Progenitor cell of endocrine pancreas (in vitro differentiated cells): ENCODE results near the gene GPR15LG. TPM values are rescaled to one million over a fixed set of nuclear protein-coding genes. Genes with fewer than 3 reads are reported as not detected.

Experiments
- DNase-seq: peaks from one replicate; pipeline ENCODE4 v3.0.0; 2021; ENCODE audit warnings: low spot score; ENCODE audit not compliant: unreplicated experiment
- H3K27ac Mint-ChIP-seq: 2 replicates; pipeline ENCODE4 v1.8.0; 2021; ENCODE audit warnings: mild to moderate bottlenecking, moderate library complexity, mixed read lengths
- H3K27me3 Mint-ChIP-seq: 2 replicates; pipeline ENCODE4 v1.8.0; 2021; ENCODE audit warnings: mixed read lengths
- H3K36me3 Mint-ChIP-seq: 2 replicates; pipeline ENCODE4 v1.8.0; 2022; ENCODE audit warnings: mixed read lengths; ENCODE audit not compliant: insufficient read depth
- H3K4me1 Mint-ChIP-seq: 2 replicates; pipeline ENCODE4 v1.8.0; 2021; ENCODE audit warnings: low read depth, mixed read lengths
- H3K4me3 Mint-ChIP-seq: 2 replicates; pipeline ENCODE4 v1.8.0; 2021; ENCODE audit warnings: low read depth, mild to moderate bottlenecking, moderate library complexity, mixed read lengths
- H3K9me3 Mint-ChIP-seq: 2 replicates; pipeline ENCODE4 v1.8.0; 2021; ENCODE audit warnings: low read depth, mixed read lengths
- CTCF ChIP-seq: fragments of 200-600 bp; sonication (generic); IDR thresholded peaks from one replicate; pipeline ENCODE4 v1.5.0; 2021; ENCODE audit warnings: antibody characterized with exemption, mild to moderate bottlenecking; ENCODE audit not compliant: unreplicated experiment
- total RNA-seq: library from RNA; stranded (reverse); gene quantifications from 2 replicates; pipeline ENCODE4 v1.2.1, GENCODE V29; 2021

GPR15LG gene
- total RNA-seq, 1 donor from 2014 or later, result not detected

DNA sequence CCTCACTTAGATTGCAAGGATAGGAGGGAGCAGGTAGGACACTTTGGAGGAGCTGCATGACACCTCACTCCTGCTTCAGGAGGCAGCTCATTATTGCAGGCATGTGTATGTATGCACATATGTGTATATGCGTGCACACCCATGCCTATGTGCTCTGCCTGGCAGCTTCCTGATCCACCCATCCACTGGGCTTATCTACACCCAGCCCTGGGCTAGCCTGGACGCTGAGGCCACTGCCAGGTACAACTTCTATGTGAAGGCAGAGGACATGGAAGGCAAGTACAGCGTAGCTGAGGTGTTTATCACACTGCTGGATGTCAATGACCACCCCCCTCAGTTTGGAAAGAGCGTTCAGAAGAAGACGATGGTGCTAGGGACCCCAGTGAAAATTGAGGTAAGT, 38.4 kb downstream of the GPR15LG start:
- no peak overlapping the region for H3K27ac Mint-ChIP-seq
- H3K4me1 Mint-ChIP-seq, result no peaks in the 10 kb centered on the region
- no peak overlapping the region for H3K4me3 Mint-ChIP-seq
- no peaks in the 10 kb centered on the region for H3K36me3 Mint-ChIP-seq
- no peaks in the 10 kb centered on the region for H3K9me3 Mint-ChIP-seq
- no peak for DNase-seq
- peaks cover 22% of the 10 kb centered on the region for H3K27me3 Mint-ChIP-seq
- no peak for TF ChIP-seq CTCF

DNA sequence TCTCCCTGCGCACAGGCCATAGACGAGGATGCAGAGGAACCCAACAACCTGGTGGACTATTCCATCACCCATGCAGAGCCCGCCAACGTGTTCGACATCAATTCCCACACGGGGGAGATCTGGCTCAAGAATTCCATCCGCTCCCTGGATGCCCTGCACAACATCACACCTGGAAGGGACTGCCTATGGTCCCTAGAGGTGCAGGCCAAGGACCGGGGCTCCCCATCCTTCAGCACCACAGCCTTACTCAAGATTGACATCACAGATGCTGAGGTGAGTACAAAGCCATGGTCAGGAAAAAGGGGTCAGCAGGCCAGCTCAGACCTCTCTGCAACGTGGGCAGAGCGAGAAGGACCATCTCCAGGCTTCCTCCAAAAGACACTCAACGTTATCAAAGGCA, 39.5 kb downstream of the GPR15LG start:
- H3K36me3 Mint-ChIP-seq, result no peaks in the 10 kb centered on the region
- no peak for DNase-seq
- no peak overlapping the region for H3K4me3 Mint-ChIP-seq
- no peaks in the 10 kb centered on the region for H3K9me3 Mint-ChIP-seq
- H3K4me1 Mint-ChIP-seq, result no peaks in the 10 kb centered on the region
- peaks cover 13% of the 10 kb centered on the region for H3K27me3 Mint-ChIP-seq
- no peak overlapping the region for H3K27ac Mint-ChIP-seq
- TF ChIP-seq CTCF, result no peak

DNA sequence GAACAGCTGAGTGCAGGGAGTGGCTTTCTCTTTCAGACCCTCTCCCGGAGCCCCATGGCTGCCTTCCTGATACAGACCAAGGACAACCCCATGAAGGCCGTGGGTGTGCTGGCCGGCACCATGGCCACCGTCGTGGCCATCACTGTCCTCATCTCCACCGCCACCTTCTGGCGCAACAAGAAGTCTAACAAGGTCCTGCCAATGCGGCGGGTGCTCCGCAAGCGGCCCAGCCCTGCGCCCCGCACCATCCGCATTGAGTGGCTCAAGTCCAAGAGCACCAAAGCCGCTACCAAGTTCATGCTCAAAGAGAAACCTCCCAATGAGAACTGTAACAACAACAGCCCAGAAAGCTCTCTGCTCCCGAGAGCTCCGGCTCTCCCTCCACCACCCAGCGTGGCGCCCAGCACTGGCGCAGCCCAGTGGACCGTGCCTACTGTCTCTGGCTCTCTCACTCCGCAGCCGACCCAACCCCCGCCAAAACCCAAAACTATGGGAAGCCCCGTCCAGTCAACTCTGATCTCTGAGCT, 40.5 kb downstream of the GPR15LG start:
- Mint-ChIP-seq H3K27me3 (peaks cover 6% of the 10 kb centered on the region), H3K4me1 (no peaks in the 10 kb centered on the region), H3K27ac (peak overlapping the region; percentile 58), H3K9me3 (no peaks in the 10 kb centered on the region), H3K4me3 (no peak overlapping the region), H3K36me3 (no peaks in the 10 kb centered on the region)
- DNase-seq, result no peak
- TF ChIP-seq CTCF, result no peak

GRCh38 chr10:84214612-84215235, 41.1 kb downstream of the GPR15LG start:
- Mint-ChIP-seq H3K4me1 (no peaks in the 10 kb centered on the region), H3K27me3 (peaks cover 11% of the 10 kb centered on the region), H3K27ac (no peak overlapping the region), H3K36me3 (no peaks in the 10 kb centered on the region), H3K9me3 (no peaks in the 10 kb centered on the region), H3K4me3 (no peak overlapping the region)
- DNase-seq, result no peak
- TF ChIP-seq CTCF, result peak; percentile 42

GRCh38 chr10:84216834-84217233, 43.2 kb downstream of the GPR15LG start:
- TF ChIP-seq CTCF, result no peak
- no peaks in the 10 kb centered on the region for H3K4me1 Mint-ChIP-seq
- H3K27ac Mint-ChIP-seq, result no peak overlapping the region
- no peak for DNase-seq
- no peaks in the 10 kb centered on the region for H3K9me3 Mint-ChIP-seq
- no peak overlapping the region for H3K4me3 Mint-ChIP-seq
- peaks cover 18% of the 10 kb centered on the region for H3K27me3 Mint-ChIP-seq
- no peaks in the 10 kb centered on the region for H3K36me3 Mint-ChIP-seq
